Measurements from ENCODE around the gene CPLX3.

CPLX3 gene

DNA sequence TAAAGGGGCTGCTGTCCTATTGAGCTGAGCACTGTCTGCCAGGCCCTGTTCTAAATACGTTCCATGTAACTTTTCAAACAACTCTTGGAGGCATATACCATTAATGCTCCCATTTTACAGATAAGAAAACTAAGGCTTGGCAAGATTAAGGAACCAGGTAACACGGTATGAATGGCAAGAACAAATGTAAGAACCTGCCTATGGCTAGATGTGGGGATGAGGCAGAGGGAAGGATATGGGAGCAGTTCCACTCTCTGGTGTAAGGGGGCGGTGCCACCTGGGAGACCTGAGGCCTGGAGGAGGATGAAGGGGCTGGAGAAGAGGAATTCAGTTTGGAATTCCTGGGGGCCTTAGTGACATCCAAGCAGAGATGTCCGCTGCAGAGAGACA lies 17.6 kb upstream of the CPLX3 start:
- no peak for TF ChIP-seq CTCF (IDR thresholded peaks at IDR 0.05; ENCODE audit: control extremely low read depth, extremely low read depth, low read depth, missing control alignments)
- no peak for DNase-seq (ENCODE audit: extremely low spot score)
- CTCF ChIA-PET = interaction anchor here (0.8 to 35.2 kb wide), 5 partner anchors 8 to 34 kb away, joined by 3 to 1226 read pairs (median 5); partner anchors contain the start of gene CSK
- POLR2A ChIA-PET = interaction anchor here (0.6 kb wide), 1 partner anchor 21 kb away, joined by 3 read pairs; no protein-coding TSS in a partner anchor

DNA sequence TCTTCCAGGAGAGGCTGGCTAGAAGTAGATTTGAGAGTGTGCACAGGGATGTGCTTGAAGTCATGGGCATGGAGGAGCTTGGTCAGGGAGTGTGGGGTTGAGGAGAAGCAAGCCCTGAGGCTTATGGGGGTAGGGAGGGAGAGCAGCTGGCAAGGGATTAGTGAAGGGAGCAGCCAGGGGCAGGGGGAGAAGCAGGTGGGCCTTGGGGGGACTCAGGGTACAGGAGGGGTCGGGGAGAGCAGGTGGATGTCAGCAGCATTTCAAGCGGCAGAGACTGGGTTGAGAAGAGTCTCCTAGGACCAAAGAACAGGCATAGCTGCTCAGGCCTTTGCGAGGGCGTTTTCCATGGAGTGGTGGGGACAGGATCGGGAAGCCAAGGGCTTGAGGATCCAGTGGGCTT lies 17.2 kb upstream of the CPLX3 start:
- ChIA-PET CTCF (interaction anchor here (2.1 to 35.2 kb wide), 4 partner anchors 8 to 34 kb away, joined by 5 to 1226 read pairs (median 14); partner anchors contain the start of gene CSK), POLR2A (interaction anchor here (0.6 kb wide), 1 partner anchor 21 kb away, joined by 3 read pairs; no protein-coding TSS in a partner anchor)
- no peak for DNase-seq (ENCODE audit: extremely low spot score)
- no peak for TF ChIP-seq CTCF (IDR thresholded peaks at IDR 0.05; ENCODE audit: control extremely low read depth, extremely low read depth, low read depth, missing control alignments)

- TF ChIP-seq CTCF (IDR thresholded peaks at IDR 0.05; ENCODE audit: control extremely low read depth, extremely low read depth, low read depth, missing control alignments) = no peak
- ChIA-PET CTCF (interaction anchor here (2.1 to 35.2 kb wide), 4 partner anchors 9 to 35 kb away, joined by 5 to 1226 read pairs (median 14); partner anchors contain the start of gene CSK), POLR2A (no interaction called here)
- DNase-seq (ENCODE audit: extremely low spot score) = no peak
These were observed 16.5 kb upstream of the CPLX3 start for GRCh38 chr15:74809956-74810355.

DNA sequence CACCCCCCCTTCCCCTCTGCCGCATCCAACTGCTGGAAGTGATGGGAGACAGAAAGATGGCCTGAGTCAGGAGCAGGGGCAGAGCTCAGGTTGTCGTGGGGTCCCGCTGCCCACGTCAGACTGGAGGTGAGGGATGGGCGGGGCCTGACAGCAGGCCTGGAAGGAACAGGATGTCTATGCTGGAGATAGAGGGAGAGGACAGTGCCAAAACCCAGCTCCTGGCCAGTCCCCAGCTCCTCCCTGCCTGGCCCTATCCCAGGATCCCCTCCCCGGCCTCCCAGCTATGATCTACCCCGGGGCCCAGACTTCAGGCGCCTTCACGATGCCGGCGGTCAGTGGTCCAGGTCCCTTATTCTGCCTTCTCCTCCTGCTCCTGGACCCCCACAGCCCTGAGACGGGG lies 13.9 kb upstream of the CPLX3 start, which contains the start of gene LMAN1L:
Gene LMAN1L, plus strand, starts transcription at position 303 of the 400 bp plus-strand sequence. Its CDS starts 20 bp downstream, at position 323.
- CTCF ChIA-PET = interaction anchor here (0.9 to 1.6 kb wide), 6 partner anchors 9 to 43 kb away, joined by 3 to 4 read pairs (median 3); no protein-coding TSS in a partner anchor
- no peak for TF ChIP-seq CTCF (IDR thresholded peaks at IDR 0.05; ENCODE audit: control extremely low read depth, extremely low read depth, low read depth, missing control alignments)
- DNase-seq (ENCODE audit: extremely low spot score) = no peak
- POLR2A ChIA-PET = no interaction called here

GRCh38 chr15:74815121-74815934 lies 11.1 kb upstream of the CPLX3 start:
- no peak for DNase-seq (ENCODE audit: extremely low spot score)
- CTCF ChIA-PET = interaction anchor here (1.1 to 1.7 kb wide), 7 partner anchors 11 to 201 kb away, joined by 3 to 6 read pairs (median 4); partner anchors contain the start of gene CPLX3
- TF ChIP-seq CTCF (IDR thresholded peaks at IDR 0.05; ENCODE audit: control extremely low read depth, extremely low read depth, low read depth, missing control alignments) = no peak
- POLR2A ChIA-PET = interaction anchor here (0.8 kb wide), 1 partner anchor 10 kb away, joined by 5 read pairs; no protein-coding TSS in a partner anchor

GRCh38 chr15:74815961-74816360 lies 10.5 kb upstream of the CPLX3 start:
- ChIA-PET POLR2A (interaction anchor here (0.5 to 0.8 kb wide), 3 partner anchors 11 to 146 kb away, joined by 3 to 5 read pairs (median 3); no protein-coding TSS in a partner anchor), CTCF (interaction anchor here (1.2 to 1.7 kb wide), 6 partner anchors 10 to 201 kb away, joined by 3 to 6 read pairs (median 4); partner anchors contain the start of gene CPLX3)
- TF ChIP-seq CTCF (IDR thresholded peaks at IDR 0.05; ENCODE audit: control extremely low read depth, extremely low read depth, low read depth, missing control alignments) = no peak

More at GRCh38 chr15:74815961-74816360, 10.5 kb upstream of the CPLX3 start:
- no peak for DNase-seq (ENCODE audit: extremely low spot score)
